GM23338 (cell line): ENCODE measurements around the gene LYST. TPM values are rescaled to one million over a fixed set of nuclear protein-coding genes. Genes with fewer than 3 reads are reported as not detected.

ENCODE experiments used
- ATAC-seq: fragments of 200-7000 bp; cut with Tn5 transposase; 3 replicates; pipeline ENCODE4 v1.9.1; 2020
- DNase-seq: peaks from one replicate; pipeline ENCODE4 v3.0.0-alpha.2; 2015; ENCODE audit warnings: low spot score
- H2AFZ ChIP-seq: fragments of 200-600 bp; sonication (generic); 2 replicates; pipeline ENCODE4 v1.8.0; 2016; ENCODE audit warnings: antibody characterized with exemption, mild to moderate bottlenecking, moderate library complexity
- H3F3A ChIP-seq: fragments of 200-600 bp; sonication (generic); replicated peaks from 2 replicates; pipeline ENCODE4 v1.8.0; 2017; ENCODE audit warnings: antibody characterized with exemption, mixed run types, low read depth
- H3K27ac ChIP-seq: fragments of 200-600 bp; sonication (generic); 2 replicates; pipeline ENCODE4 v1.6.1; 2016; ENCODE audit warnings: low read depth
- H3K27me3 ChIP-seq: fragments of 200-600 bp; sonication (generic); 2 replicates; pipeline ENCODE4 v1.8.0; 2016; ENCODE audit warnings: mild to moderate bottlenecking, mixed run types, moderate library complexity; ENCODE audit not compliant: insufficient read depth
- H3K36me3 ChIP-seq: fragments of 200-600 bp; sonication (generic); 2 replicates; pipeline ENCODE4 v1.8.0; 2016; ENCODE audit warnings: mild to moderate bottlenecking; ENCODE audit not compliant: insufficient read depth
- H3K4me1 ChIP-seq: fragments of 200-600 bp; sonication (generic); 2 replicates; pipeline ENCODE4 v1.8.0; 2016; ENCODE audit warnings: mild to moderate bottlenecking, moderate library complexity; ENCODE audit not compliant: insufficient read depth
- H3K4me2 ChIP-seq: fragments of 200-600 bp; sonication (generic); 2 replicates; pipeline ENCODE4 v1.7.1; 2017; ENCODE audit warnings: mixed run types
- H3K4me3 ChIP-seq: fragments of 200-600 bp; sonication (generic); 2 replicates; pipeline ENCODE4 v1.6.1; 2016; ENCODE audit warnings: mixed run types
- H3K79me2 ChIP-seq: fragments of 200-600 bp; sonication (generic); replicated peaks from 2 replicates; pipeline ENCODE4 v1.8.0; 2017; ENCODE audit warnings: mild to moderate bottlenecking; ENCODE audit not compliant: insufficient read depth
- H3K9me2 ChIP-seq: fragments of 200-600 bp; sonication (generic); 2 replicates; pipeline ENCODE4 v1.8.0; 2017; ENCODE audit not compliant: insufficient read depth
- H4K20me1 ChIP-seq: fragments of 200-600 bp; sonication (generic); replicated peaks from 2 replicates; pipeline ENCODE4 v1.8.0; 2017; ENCODE audit warnings: mild to moderate bottlenecking; ENCODE audit not compliant: insufficient read depth
- H3K27ac Mint-ChIP-seq: 2 replicates; pipeline ENCODE4 v1.8.0; 2020; ENCODE audit warnings: inconsistent platforms, mild to moderate bottlenecking, moderate library complexity, mixed read lengths
- H3K27me3 Mint-ChIP-seq: 3 replicates; pipeline ENCODE4 v1.8.0; 2022; ENCODE audit warnings: low read depth, mild to moderate bottlenecking, moderate library complexity, mixed read lengths, inconsistent platforms; ENCODE audit not compliant: insufficient read depth, poor library complexity
- H3K36me3 Mint-ChIP-seq: 3 replicates; pipeline ENCODE4 v1.8.0; 2021; ENCODE audit warnings: low read depth, mild to moderate bottlenecking, inconsistent platforms, moderate library complexity, mixed read lengths
- H3K4me1 Mint-ChIP-seq: 3 replicates; pipeline ENCODE4 v1.8.0; 2020; ENCODE audit warnings: mild to moderate bottlenecking, inconsistent platforms, mixed read lengths
- H3K4me3 Mint-ChIP-seq: 3 replicates; pipeline ENCODE4 v1.8.0; 2021; ENCODE audit warnings: moderate library complexity, mild to moderate bottlenecking, inconsistent platforms, mixed read lengths
- H3K9me3 Mint-ChIP-seq: 3 replicates; pipeline ENCODE4 v1.8.0; 2020; ENCODE audit warnings: moderate library complexity, mild to moderate bottlenecking, inconsistent platforms, mixed read lengths
- CREB1 ChIP-seq: fragments of 250-450 bp; sonication (Bioruptor Pico); IDR thresholded peaks from 2 replicates; pipeline ENCODE4 v1.5.0; 2020; ENCODE audit warnings: low read depth, mild to moderate bottlenecking, moderate library complexity
- CTCF ChIP-seq, 2 experiments: fragments of 200-600 bp in 1 of 2; sonication (generic) in 1 of 2; conservative IDR thresholded peaks; 2 replicates each; pipeline versions ENCODE4 v1.5.1 to v1.6.1; 2016 to 2017; ENCODE audit warnings: antibody characterized with exemption in 2 of 2, low read depth in 2 of 2, mild to moderate bottlenecking in 2 of 2, moderate library complexity in 1 of 2
- ETS1 ChIP-seq: IDR thresholded peaks from 2 replicates; pipeline ENCODE4 v1.6.1; 2016; ENCODE audit warnings: antibody characterized with exemption
- EZH2 ChIP-seq: fragments of 200-600 bp; sonication (generic); IDR thresholded peaks from one replicate; pipeline ENCODE4 v1.8.0; 2017; ENCODE audit warnings: antibody characterized with exemption, mild to moderate bottlenecking, low read depth; ENCODE audit not compliant: unreplicated experiment
- EZH2phosphoT487 ChIP-seq: fragments of 200-600 bp; sonication (generic); IDR thresholded peaks from one replicate; pipeline ENCODE4 v1.8.1; 2018; ENCODE audit warnings: antibody characterized with exemption; ENCODE audit not compliant: unreplicated experiment
- JUNB ChIP-seq: IDR thresholded peaks from one replicate; pipeline ENCODE4 v1.6.1; 2016; ENCODE audit warnings: antibody characterized with exemption; ENCODE audit not compliant: unreplicated experiment
- NANOG ChIP-seq: IDR thresholded peaks from 2 replicates; pipeline ENCODE4 v1.6.1; 2016; ENCODE audit warnings: antibody characterized with exemption, borderline replicate concordance
- POLR2AphosphoS5 ChIP-seq: IDR thresholded peaks from 2 replicates; pipeline ENCODE4 v1.6.1; 2016; ENCODE audit warnings: antibody characterized with exemption, low read depth
- REST ChIP-seq: IDR thresholded peaks from one replicate; pipeline ENCODE4 v1.6.1; 2018; ENCODE audit warnings: antibody characterized with exemption; ENCODE audit not compliant: unreplicated experiment
- STAT1 ChIP-seq: IDR thresholded peaks from one replicate; pipeline ENCODE4 v1.6.1; 2016; ENCODE audit warnings: antibody characterized with exemption; ENCODE audit not compliant: unreplicated experiment
- ZNF114 ChIP-seq: fragments of 250-450 bp; sonication (Bioruptor Pico); IDR thresholded peaks from 2 replicates; pipeline ENCODE4 v1.5.0; 2020; ENCODE audit warnings: mild to moderate bottlenecking, moderate library complexity
- ZNF331 ChIP-seq: fragments of 250-450 bp; sonication (Bioruptor Pico); IDR thresholded peaks from 2 replicates; pipeline ENCODE4 v1.5.0; 2020; ENCODE audit warnings: low read depth, mild to moderate bottlenecking, moderate library complexity
- ZNF462 ChIP-seq: fragments of 250-450 bp; sonication (Bioruptor Pico); IDR thresholded peaks from 2 replicates; pipeline ENCODE4 v1.5.0; 2020; ENCODE audit warnings: mild to moderate bottlenecking, moderate library complexity
- polyA plus RNA-seq: library from polyadenylated mRNA; unstranded; fragments of >200 nt; fragmentation: Nextera tagmentation; extraction: Ambion mirVana; gene quantifications from 2 replicates; pipeline ENCODE4 v1.2.1, GENCODE V29; 2016
- total RNA-seq: library from RNA; depleted of rRNA; stranded (reverse); fragments of >200 nt; shearing (Covaris generic); gene quantifications from 2 replicates; pipeline ENCODE4 v1.2.3, GENCODE V29; 2014

The LYST gene
- total and polyA plus RNA-seq, 2 experiments from 2014 or later, result 0.21 to 1.0 TPM

GRCh38 chr1:235661568-235661967 is 205.1 kb downstream of the LYST start:
- no peaks in the 10 kb centered on the region for H3K79me2 ChIP-seq
- H3K27ac ChIP-seq, result no peak overlapping the region
- H3K9me3 Mint-ChIP-seq, result no peaks in the 10 kb centered on the region
- no peaks in the 10 kb centered on the region for H3K27me3 ChIP-seq
- no peaks in the 10 kb centered on the region for H3K9me2 ChIP-seq
- no peak overlapping the region for H3K4me3 Mint-ChIP-seq
- TF ChIP-seq EZH2phosphoT487 (no peak), CREB1 (CRISPR knock-in tag) (no peak), NANOG (no peak), ZNF331 (no peak), REST (no peak), JUNB (no peak), ETS1 (no peak), STAT1 (no peak), EZH2 (no peak), POLR2AphosphoS5 (no peak), ZNF114 (no peak), CTCF (conservative IDR thresholded peaks at IDR 0.05; ENCODE audit: low read depth in 2 of 2) (no peak), ZNF462 (CRISPR knock-in tag) (no peak)
- peak overlapping the region; percentile 83 for H3K27ac Mint-ChIP-seq
- peak overlapping the region; percentile 17; the same call in 1 of the 2 replicates for H3K4me3 ChIP-seq
- H3F3A ChIP-seq, result no peaks in the 10 kb centered on the region; the same call in 1 of the 2 replicates
- no peak overlapping the region for H2AFZ ChIP-seq
- no peaks in the 10 kb centered on the region for H3K36me3 ChIP-seq
- H3K27me3 Mint-ChIP-seq, result peaks cover 2% of the 10 kb centered on the region
- ATAC-seq, result no peak
- no peaks in the 10 kb centered on the region for H3K36me3 Mint-ChIP-seq
- H3K4me1 ChIP-seq, result peaks cover 40% of the 10 kb centered on the region
- peak overlapping the region; percentile 47 for H3K4me2 ChIP-seq
- H4K20me1 ChIP-seq, result no peaks in the 10 kb centered on the region
- no peak for DNase-seq
- peaks cover 32% of the 10 kb centered on the region for H3K4me1 Mint-ChIP-seq
